ENCODE results near the gene ELOVL5.

DNA sequence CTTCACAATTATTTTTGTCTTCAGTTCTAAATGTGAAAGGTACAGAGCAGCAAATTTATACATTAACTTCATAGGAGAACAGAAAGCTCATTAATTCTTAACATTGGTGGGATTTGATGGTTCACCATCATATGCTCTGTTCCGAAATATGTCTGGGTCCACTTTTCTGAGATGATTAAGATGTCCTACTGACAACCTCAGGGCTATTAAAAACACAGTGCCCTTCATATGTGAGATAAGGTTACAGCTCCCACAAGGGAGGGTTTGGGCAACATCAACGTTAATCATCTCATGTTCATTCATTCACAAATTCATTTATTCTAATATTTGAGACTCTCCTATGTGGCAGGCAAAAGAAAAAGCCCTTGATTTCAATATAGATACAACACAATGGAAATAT is 91.2 kb downstream of the ELOVL5 start:
- TF ChIP-seq, protein P1, sequence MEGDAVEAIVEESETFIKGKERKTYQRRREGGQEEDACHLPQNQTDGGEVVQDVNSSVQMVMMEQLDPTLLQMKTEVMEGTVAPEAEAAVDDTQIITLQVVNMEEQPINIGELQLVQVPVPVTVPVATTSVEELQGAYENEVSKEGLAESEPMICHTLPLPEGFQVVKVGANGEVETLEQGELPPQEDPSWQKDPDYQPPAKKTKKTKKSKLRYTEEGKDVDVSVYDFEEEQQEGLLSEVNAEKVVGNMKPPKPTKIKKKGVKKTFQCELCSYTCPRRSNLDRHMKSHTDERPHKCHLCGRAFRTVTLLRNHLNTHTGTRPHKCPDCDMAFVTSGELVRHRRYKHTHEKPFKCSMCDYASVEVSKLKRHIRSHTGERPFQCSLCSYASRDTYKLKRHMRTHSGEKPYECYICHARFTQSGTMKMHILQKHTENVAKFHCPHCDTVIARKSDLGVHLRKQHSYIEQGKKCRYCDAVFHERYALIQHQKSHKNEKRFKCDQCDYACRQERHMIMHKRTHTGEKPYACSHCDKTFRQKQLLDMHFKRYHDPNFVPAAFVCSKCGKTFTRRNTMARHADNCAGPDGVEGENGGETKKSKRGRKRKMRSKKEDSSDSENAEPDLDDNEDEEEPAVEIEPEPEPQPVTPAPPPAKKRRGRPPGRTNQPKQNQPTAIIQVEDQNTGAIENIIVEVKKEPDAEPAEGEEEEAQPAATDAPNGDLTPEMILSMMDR (IDR thresholded peaks at IDR 0.05): no peak
- no peak for TF ChIP-seq POLR2A (IDR thresholded peaks at IDR 0.05)

Data from thyroid gland (tissue), 4 donors.